ENCODE data around the gene ISM1.

Gene ISM1

GRCh38 chr20:13267231-13267630, 46.2 kb downstream of the ISM1 start:
- no peaks in the 10 kb centered on the region for H3K27me3 ChIP-seq (ENCODE audit: insufficient read depth, low read length)
- H3K9me3 ChIP-seq (ENCODE audit: low read length) = no peaks in the 10 kb centered on the region
- no peaks in the 10 kb centered on the region for H3K4me1 ChIP-seq (ENCODE audit: insufficient read depth, low read length)
- H2AFZ ChIP-seq (ENCODE audit: low read depth, low read length) = no peak overlapping the region
- H3K4me3 ChIP-seq (ENCODE audit: low read length) = no peak overlapping the region
- H3K36me3 ChIP-seq (ENCODE audit: insufficient read depth, low read length) = no peaks in the 10 kb centered on the region

DNA sequence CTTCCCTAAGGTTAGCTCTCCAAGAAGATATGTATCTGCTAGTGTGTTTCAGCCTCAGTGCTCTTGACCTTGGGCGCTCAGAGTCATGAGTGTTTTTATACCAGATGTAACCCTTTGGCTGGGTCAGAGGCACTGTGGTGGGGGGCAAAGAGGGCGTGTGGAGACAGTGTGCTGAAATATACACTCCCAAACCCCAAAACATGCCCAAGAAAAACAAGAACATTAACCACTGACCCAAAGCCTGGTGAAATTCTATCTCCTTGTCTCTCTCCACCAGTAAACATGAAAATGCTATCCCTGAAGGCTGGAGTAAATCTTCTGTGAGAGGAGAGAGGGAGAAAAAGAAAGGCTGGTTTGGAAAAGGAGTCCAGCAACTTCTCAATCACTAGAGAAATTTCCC, 47.9 kb downstream of the ISM1 start:
- Histone ChIP-seq H2AFZ (ENCODE audit: low read depth, low read length) (no peak overlapping the region), H3K27me3 (ENCODE audit: insufficient read depth, low read length) (peaks cover 6% of the 10 kb centered on the region), H3K9me3 (ENCODE audit: low read length) (no peaks in the 10 kb centered on the region), H3K4me3 (ENCODE audit: low read length) (no peak overlapping the region), H3K4me1 (ENCODE audit: insufficient read depth, low read length) (peaks cover 2% of the 10 kb centered on the region), H3K36me3 (ENCODE audit: insufficient read depth, low read length) (no peaks in the 10 kb centered on the region)

GRCh38 chr20:13270211-13270610, 49.1 kb downstream of the ISM1 start:
- Histone ChIP-seq H3K36me3 (ENCODE audit: insufficient read depth, low read length) (no peaks in the 10 kb centered on the region), H3K4me3 (ENCODE audit: low read length) (no peak overlapping the region), H3K9me3 (ENCODE audit: low read length) (no peaks in the 10 kb centered on the region), H3K27me3 (ENCODE audit: insufficient read depth, low read length) (peaks cover 6% of the 10 kb centered on the region), H3K4me1 (ENCODE audit: insufficient read depth, low read length) (peaks cover 6% of the 10 kb centered on the region), H2AFZ (ENCODE audit: low read depth, low read length) (no peak overlapping the region)

DNA sequence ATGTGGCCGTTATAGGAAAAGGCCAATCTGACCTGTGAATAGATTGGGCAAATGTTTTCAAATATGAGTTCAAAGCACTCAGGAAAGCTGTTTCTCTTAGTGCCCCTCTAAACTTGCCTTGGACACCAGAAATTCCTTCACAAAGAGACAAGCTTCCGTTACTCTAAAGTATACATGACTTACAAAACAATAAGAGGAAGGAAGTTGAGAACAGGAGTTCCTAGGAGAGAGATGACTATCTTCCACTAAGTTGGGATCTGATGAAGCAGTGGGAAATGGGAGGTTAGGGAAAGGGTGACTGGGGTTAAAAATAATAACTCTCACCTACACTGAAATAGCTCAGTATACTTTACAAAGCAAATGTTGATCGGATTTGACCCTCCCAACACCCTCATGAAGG, 50.0 kb downstream of the ISM1 start:
- Histone ChIP-seq H3K36me3 (ENCODE audit: insufficient read depth, low read length) (no peaks in the 10 kb centered on the region), H2AFZ (ENCODE audit: low read depth, low read length) (no peak overlapping the region), H3K9me3 (ENCODE audit: low read length) (no peaks in the 10 kb centered on the region), H3K27me3 (ENCODE audit: insufficient read depth, low read length) (peaks cover 6% of the 10 kb centered on the region), H3K4me3 (ENCODE audit: low read length) (no peak overlapping the region), H3K4me1 (ENCODE audit: insufficient read depth, low read length) (peaks cover 6% of the 10 kb centered on the region)

- Histone ChIP-seq H3K36me3 (ENCODE audit: insufficient read depth, low read length) (no peaks in the 10 kb centered on the region), H3K27me3 (ENCODE audit: insufficient read depth, low read length) (peaks cover 6% of the 10 kb centered on the region), H2AFZ (ENCODE audit: low read depth, low read length) (no peak overlapping the region), H3K4me1 (ENCODE audit: insufficient read depth, low read length) (peaks cover 6% of the 10 kb centered on the region), H3K4me3 (ENCODE audit: low read length) (no peak overlapping the region), H3K9me3 (ENCODE audit: low read length) (no peaks in the 10 kb centered on the region)
Observed at GRCh38 chr20:13271977-13272975, 51.2 kb downstream of the ISM1 start.

DNA sequence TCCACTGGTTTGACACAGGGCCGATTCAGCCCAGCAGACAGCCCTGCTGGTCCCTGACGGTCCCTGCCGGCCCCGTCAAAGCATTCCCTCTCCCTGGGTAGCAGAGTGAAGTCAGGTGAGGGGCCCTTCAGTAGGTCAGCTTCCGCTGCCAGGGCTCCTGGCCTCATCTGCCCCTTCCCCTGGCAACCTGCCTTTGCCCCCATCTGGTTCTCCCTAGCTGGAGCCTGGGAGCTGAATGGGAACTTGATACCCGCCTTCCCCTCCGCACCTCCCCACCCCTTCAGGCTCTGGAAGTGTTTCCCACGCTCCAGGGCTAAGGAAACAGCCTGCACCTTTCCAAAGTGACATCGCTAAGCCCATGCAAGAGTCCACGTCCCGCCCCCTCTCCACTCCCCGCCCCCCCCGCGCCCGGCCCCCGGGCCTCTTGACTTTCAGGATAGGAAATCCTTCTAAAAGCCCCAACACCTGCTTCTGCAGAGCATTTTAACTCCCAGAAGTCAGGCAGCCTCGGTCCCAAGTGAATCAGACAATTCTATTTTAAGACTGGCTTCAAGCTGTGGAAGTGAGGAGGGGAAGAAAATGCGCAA, 53.3 kb downstream of the ISM1 start:
- Histone ChIP-seq H3K36me3 (ENCODE audit: insufficient read depth, low read length) (no peaks in the 10 kb centered on the region), H3K4me3 (ENCODE audit: low read length) (no peak overlapping the region), H3K9me3 (ENCODE audit: low read length) (no peaks in the 10 kb centered on the region), H2AFZ (ENCODE audit: low read depth, low read length) (no peak overlapping the region), H3K4me1 (ENCODE audit: insufficient read depth, low read length) (peaks cover 6% of the 10 kb centered on the region), H3K27me3 (ENCODE audit: insufficient read depth, low read length) (peaks cover 6% of the 10 kb centered on the region)

DNA sequence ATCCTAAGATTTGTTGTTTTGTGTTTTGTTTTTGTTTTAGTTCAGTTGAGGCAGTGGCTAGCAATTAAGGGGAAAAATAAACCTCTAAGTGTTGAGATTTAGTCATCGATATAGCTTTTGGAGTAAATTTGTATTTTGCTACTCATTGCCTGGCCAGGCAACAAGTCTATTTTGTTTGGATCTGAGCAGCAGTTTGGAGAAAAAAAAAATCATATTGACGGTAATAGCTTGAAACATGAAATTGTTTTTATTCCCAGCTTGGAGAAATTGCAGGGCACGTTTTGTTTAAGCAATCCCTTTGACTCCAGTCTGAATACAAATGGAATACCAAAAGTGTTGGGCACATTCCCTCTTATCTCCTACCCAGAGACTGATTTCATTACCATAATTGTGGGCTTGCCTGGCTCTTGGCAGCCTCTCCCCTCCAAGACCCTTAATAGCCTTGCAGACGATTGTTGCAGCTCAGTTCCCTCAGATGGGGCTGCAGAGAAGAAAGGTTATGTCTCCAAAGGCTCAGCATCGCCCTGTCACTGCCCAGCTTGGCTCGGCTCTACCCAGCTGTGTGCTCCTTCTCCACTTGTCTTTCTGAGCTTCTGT, 56.0 kb downstream of the ISM1 start:
- no peak overlapping the region for H3K4me3 ChIP-seq (ENCODE audit: low read length)
- H3K4me1 ChIP-seq (ENCODE audit: insufficient read depth, low read length) = peaks cover 6% of the 10 kb centered on the region
- no peaks in the 10 kb centered on the region for H3K9me3 ChIP-seq (ENCODE audit: low read length)
- no peaks in the 10 kb centered on the region for H3K36me3 ChIP-seq (ENCODE audit: insufficient read depth, low read length)
- H2AFZ ChIP-seq (ENCODE audit: low read depth, low read length) = no peak overlapping the region
- peaks cover 6% of the 10 kb centered on the region for H3K27me3 ChIP-seq (ENCODE audit: insufficient read depth, low read length)

DNA sequence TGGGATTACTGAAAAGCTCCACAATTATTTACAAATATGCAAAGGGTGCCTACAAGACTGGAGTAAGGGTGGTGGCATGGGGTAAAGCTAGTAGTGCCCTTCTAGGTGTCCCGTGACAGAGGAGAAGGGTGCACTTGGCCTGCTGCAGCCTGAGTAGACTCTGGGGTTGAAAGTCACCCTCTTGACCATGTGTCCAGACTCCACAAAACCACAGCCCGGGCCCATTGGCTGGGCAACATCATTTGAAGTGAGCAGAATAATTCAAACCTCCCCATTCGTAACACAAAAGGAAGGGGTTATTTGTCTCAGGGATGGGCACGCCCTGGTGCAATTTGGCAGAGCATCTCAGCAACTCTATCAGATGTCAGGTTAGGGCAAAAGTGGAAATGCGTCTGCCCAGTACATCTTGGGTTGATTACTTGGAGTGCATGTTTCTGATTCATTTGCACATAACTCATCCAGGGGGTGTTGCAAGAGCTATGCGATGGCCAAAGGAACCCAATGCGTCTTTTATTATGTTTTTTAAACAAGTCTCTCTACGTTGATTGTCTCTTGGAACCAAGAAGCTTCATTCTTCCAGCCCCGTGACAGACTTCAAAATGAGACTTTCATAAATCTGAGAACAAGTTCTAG, 56.7 kb downstream of the ISM1 start:
- Histone ChIP-seq H3K36me3 (ENCODE audit: insufficient read depth, low read length) (no peaks in the 10 kb centered on the region), H3K4me3 (ENCODE audit: low read length) (no peak overlapping the region), H3K4me1 (ENCODE audit: insufficient read depth, low read length) (peaks cover 6% of the 10 kb centered on the region), H3K9me3 (ENCODE audit: low read length) (no peaks in the 10 kb centered on the region), H3K27me3 (ENCODE audit: insufficient read depth, low read length) (peaks cover 1% of the 10 kb centered on the region), H2AFZ (ENCODE audit: low read depth, low read length) (no peak overlapping the region)

DNA sequence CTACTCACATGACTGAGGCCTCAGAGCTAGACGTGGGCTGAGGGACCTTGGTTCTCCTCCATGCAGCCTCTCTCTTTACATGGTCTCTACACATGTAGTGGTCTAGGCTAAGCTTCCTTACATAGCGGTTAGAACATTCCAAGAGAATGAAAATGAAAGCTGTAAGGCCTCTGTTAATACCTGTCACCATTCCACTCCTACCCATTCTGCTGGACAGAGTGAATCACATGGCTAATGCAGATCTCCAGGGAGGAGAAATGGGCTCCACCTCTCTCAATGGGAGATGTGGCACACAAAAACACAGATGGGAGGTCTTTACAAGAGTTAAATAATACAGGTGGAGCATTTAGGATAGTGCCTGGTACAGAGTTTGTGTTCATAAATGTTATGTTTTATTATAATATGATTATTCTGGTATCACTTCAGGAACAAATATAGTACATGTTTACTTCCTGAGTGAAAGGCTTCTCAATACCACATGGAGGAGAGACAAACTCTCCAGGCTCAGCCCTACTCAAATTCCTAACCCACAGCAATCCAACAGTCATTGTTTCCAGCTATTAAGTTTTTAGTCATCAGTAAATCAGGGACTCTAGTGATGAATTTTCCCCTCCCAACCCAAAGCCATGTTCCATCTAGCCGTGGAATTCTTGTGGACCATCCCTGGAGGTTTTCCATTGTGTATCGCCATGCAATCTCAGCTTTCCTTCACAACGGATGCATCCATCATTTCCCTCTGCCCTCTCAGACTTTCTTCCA, 57.9 kb downstream of the ISM1 start:
- no peak overlapping the region for H2AFZ ChIP-seq (ENCODE audit: low read depth, low read length)
- no peaks in the 10 kb centered on the region for H3K36me3 ChIP-seq (ENCODE audit: insufficient read depth, low read length)
- H3K4me1 ChIP-seq (ENCODE audit: insufficient read depth, low read length) = peaks cover 4% of the 10 kb centered on the region
- H3K9me3 ChIP-seq (ENCODE audit: low read length) = no peaks in the 10 kb centered on the region
- H3K27me3 ChIP-seq (ENCODE audit: insufficient read depth, low read length) = no peaks in the 10 kb centered on the region
- H3K4me3 ChIP-seq (ENCODE audit: low read length) = no peak overlapping the region

DNA sequence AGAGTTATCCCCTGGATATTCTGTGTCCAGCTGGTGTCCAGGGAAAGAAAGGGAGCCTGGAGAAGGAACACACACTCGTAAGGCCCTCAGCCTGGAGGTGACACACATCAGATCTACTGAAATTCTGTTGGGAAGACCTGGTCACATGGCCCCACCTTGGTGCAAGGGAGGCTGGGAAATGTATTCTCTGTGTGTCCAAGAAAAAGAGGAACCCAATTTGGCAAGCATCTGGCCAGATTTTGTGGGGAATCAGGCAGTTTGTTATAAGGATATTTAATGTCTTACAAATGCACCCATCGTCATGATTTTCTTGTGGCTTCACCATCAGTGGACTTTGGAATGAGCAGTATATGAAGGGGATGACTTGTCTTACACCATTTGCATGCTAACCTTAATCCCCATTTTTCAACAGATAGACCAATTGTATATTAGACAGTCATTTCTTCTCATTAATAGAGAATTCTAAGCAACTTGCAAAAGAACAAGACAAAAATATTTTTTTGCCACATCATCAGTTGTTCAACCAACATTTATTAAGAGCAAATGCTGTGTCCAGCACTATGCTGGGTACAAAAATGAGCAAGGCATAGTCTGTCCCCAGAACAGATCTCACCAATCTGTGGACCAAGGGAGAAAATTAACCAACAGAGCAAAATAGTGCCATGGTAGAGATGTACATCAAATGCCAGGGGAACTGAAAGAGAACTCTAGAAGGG, 59.7 kb downstream of the ISM1 start:
- no peak overlapping the region for H2AFZ ChIP-seq (ENCODE audit: low read depth, low read length)
- H3K36me3 ChIP-seq (ENCODE audit: insufficient read depth, low read length) = no peaks in the 10 kb centered on the region
- H3K27me3 ChIP-seq (ENCODE audit: insufficient read depth, low read length) = no peaks in the 10 kb centered on the region
- no peaks in the 10 kb centered on the region for H3K9me3 ChIP-seq (ENCODE audit: low read length)
- peaks cover 11% of the 10 kb centered on the region for H3K4me1 ChIP-seq (ENCODE audit: insufficient read depth, low read length)
- H3K4me3 ChIP-seq (ENCODE audit: low read length) = no peak overlapping the region

DNA sequence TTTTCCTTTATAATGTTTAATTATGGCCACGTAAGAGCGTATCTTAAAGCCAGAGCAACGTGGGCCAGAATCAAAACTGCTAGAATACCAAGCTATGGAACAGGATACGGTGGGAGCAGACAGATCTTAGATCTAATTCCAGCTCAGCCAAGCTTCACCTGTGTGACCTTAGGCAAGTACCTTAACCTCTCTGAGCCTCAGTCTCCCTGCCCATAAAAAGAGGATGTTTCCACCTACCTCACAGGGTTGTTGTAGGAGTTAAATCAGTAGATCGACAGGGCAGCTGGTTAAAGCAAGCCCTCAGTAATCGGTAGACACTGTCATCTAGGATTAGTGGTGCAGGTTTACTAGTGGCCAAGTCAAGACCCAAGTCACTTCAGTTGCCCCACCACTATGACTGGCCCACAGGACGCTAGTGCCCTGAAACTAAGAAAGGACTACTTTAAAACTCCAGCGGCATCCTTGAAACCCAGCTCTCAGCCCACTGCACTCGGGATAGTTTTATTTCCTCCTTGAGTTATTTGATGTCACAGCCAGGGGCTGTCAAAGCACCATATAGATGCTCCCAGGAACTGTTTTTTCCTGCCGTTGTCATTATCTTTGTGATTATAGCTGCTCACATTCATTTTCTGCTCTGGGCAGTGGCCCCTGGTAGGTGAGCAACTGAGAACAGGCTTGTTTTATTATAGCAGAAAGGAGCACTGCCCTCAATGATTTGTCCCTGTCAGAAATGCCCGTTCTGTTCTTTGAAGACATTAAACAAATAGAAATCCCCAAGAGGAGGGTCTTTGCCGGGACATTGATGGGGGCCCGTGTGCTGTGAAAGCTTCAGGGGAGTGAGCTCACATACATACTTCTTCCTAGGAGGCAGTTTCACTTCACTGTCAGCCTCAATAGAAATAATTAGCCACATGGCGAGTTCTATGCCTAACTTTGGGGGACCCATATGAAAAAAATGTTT, 63.1 kb downstream of the ISM1 start:
- no peaks in the 10 kb centered on the region for H3K27me3 ChIP-seq (ENCODE audit: insufficient read depth, low read length)
- no peaks in the 10 kb centered on the region for H3K36me3 ChIP-seq (ENCODE audit: insufficient read depth, low read length)
- no peak overlapping the region for H3K4me3 ChIP-seq (ENCODE audit: low read length)
- H3K4me1 ChIP-seq (ENCODE audit: insufficient read depth, low read length) = peaks cover 11% of the 10 kb centered on the region
- no peak overlapping the region for H2AFZ ChIP-seq (ENCODE audit: low read depth, low read length)
- no peaks in the 10 kb centered on the region for H3K9me3 ChIP-seq (ENCODE audit: low read length)
